Measurements from ENCODE around the gene MXD1. TPM values are rescaled to one million over a fixed set of nuclear protein-coding genes. Genes with fewer than 3 reads are reported as not detected.

The MXD1 gene
- total and polyA plus RNA-seq, 9 of the 15 experiments (the other 6 are each of a cell fraction or from before 2014, with no cell fraction given) = 6.7 to 35.9 (median 11.0) TPM

- no peak for TF ChIP-seq SRF (CRISPR knock-in tag; IDR thresholded peaks at IDR 0.05)
- TF ChIP-seq GATAD2A (IDR thresholded peaks at IDR 0.05) = peak; percentile 57; the same call in 1 of the 2 replicates
- TF ChIP-seq ZNF324 (CRISPR knock-in tag; IDR thresholded peaks at IDR 0.05) = no peak
- TF ChIP-seq FOXP4 (CRISPR knock-in tag; IDR thresholded peaks at IDR 0.05; ENCODE audit: borderline replicate concordance) = no peak
- TF ChIP-seq TSC22D4 (tag; IDR thresholded peaks at IDR 0.05) = no peak
- peak; percentile 52; the same call in 1 of the 2 replicates for TF ChIP-seq ZNF41 (CRISPR knock-in tag; conservative IDR thresholded peaks at IDR 0.05)
- no peak for TF ChIP-seq SUPT5H (IDR thresholded peaks at IDR 0.05)
- no peak for TF ChIP-seq MYNN (IDR thresholded peaks at IDR 0.05)
- no peak for TF ChIP-seq MYNN (CRISPR knock-in tag; IDR thresholded peaks at IDR 0.05)
- TF ChIP-seq MED1 (CRISPR knock-in tag; IDR thresholded peaks at IDR 0.05; ENCODE audit: borderline replicate concordance) = no peak
- TF ChIP-seq KLF10 (CRISPR knock-in tag; IDR thresholded peaks at IDR 0.05) = no peak
- TF ChIP-seq DMBX1 (CRISPR knock-in tag; IDR thresholded peaks at IDR 0.05; ENCODE audit: borderline replicate concordance) = peak; percentile 82
- TF ChIP-seq FOXJ3 (CRISPR knock-in tag; IDR thresholded peaks at IDR 0.05) = no peak
- peak; percentile 8 for TF ChIP-seq FOXO4 (CRISPR knock-in tag; IDR thresholded peaks at IDR 0.05)
- TF ChIP-seq TGIF2 (CRISPR knock-in tag; IDR thresholded peaks at IDR 0.05) = no peak
- TF ChIP-seq STAT5A (IDR thresholded peaks at IDR 0.05; ENCODE audit: borderline replicate concordance, low read length) = no peak
- no peak; the same call in 1 of the 2 replicates for TF ChIP-seq ZNF197 (CRISPR knock-in tag; IDR thresholded peaks at IDR 0.05; ENCODE audit: low read depth)
- no peak for TF ChIP-seq E2F1 (CRISPR knock-in tag; IDR thresholded peaks at IDR 0.05)
- TF ChIP-seq CBX2 (IDR thresholded peaks at IDR 0.05; ENCODE audit: insufficient read depth, low read length, poor library complexity, severe bottlenecking) = no peak
- TF ChIP-seq SREBF2 (CRISPR knock-in tag; IDR thresholded peaks at IDR 0.05) = no peak
- TF ChIP-seq NFATC3 (IDR thresholded peaks at IDR 0.05) = no peak
- TF ChIP-seq CXXC5 (CRISPR knock-in tag; IDR thresholded peaks at IDR 0.05) = peak; percentile 60
- no peak for TF ChIP-seq SMC3 (conservative IDR thresholded peaks at IDR 0.05; ENCODE audit: insufficient read depth, low read depth, low read length)
- 0 out of 2 replicates have a peak, but pooled peaks have one; percentile 19 for TF ChIP-seq KLF13 (tag; IDR thresholded peaks at IDR 0.05; ENCODE audit: borderline replicate concordance, low read depth)
- peak; percentile 86 for TF ChIP-seq FOSL1 (tag; conservative IDR thresholded peaks at IDR 0.05)
Measured at GRCh38 chr2:69946351-69947324, 31.7 kb downstream of the MXD1 start (continued).

Data from K562 (cell line).